HepG2 (cell line): ENCODE measurements around the gene GPR149. TPM values are rescaled to one million over a fixed set of nuclear protein-coding genes. Genes with fewer than 3 reads are reported as not detected.

Source experiments
- ATAC-seq: fragments of 200-7000 bp; cut with Tn5 transposase; 3 replicates; pipeline ENCODE4 v1.9.1; 2020; ENCODE audit warnings: mild to moderate bottlenecking, moderate library complexity
- BruUV-seq: library from RNA; stranded (reverse); fragments of 400-500 nt; replicated peaks from 2 replicates; lab custom pipeline; 2021; lab: Mats Ljungman, UMichigan
- CTCF ChIA-PET: fragments of 300-600 bp; formaldehyde crosslinking; extraction: SDS; loops from one replicate; lab custom pipeline; 2021; ENCODE audit warnings: low total read pairs, inconsistent platforms, low intra/inter-chr PET ratio; lab: Yijun Ruan, JAX
- POLR2A ChIA-PET: fragments of 350-600 bp; sonication (Branson Sonifier 250); formaldehyde crosslinking; loops from one replicate; lab custom pipeline; 2020; ENCODE audit warnings: antibody characterized with exemption, inconsistent platforms; lab: Yijun Ruan, JAX
- DNase-seq: peaks from one replicate; pipeline ENCODE4 v3.0.0-alpha.2; 2015; ENCODE audit warnings: low spot score
- FAIRE-seq: peaks from 3 replicates; lab custom pipeline; 2011; peaks lifted over from hg19 to GRCh38; lab: Jason Lieb, UNC
- H2AFZ ChIP-seq: one replicate; pipeline ENCODE4 v1.6.1; 2011; ENCODE audit warnings: low read length, inconsistent platforms
- H3K27ac ChIP-seq: fragments of 300-600 bp; 3 replicates; pipeline ENCODE4 v1.8.0; 2011; ENCODE audit warnings: mixed run types, mild to moderate bottlenecking, mixed read lengths, low read length, inconsistent platforms; ENCODE audit not compliant: insufficient read depth; ENCODE audit errors: extremely low read length
- H3K27me3 ChIP-seq, 2 experiments: fragments of 200-600 bp in 1 of 2; 2 replicates in 1 of 2; 3 replicates in 1 of 2; pipeline versions ENCODE4 v1.6.0 to v1.8.0; 2011; ENCODE audit warnings: low read length in 2 of 2, mild to moderate bottlenecking in 2 of 2, moderate library complexity in 2 of 2, inconsistent platforms in 1 of 2; ENCODE audit not compliant: insufficient read depth in 2 of 2, control insufficient read depth in 1 of 2
- H3K36me3 ChIP-seq, 2 experiments: fragments of 200-600 bp in 1 of 2; replicated peaks in 1 of 2; 2 replicates in 1 of 2; 3 replicates in 1 of 2; pipeline versions ENCODE4 v1.5.1 to v1.8.0; 2011; ENCODE audit warnings: low read length in 2 of 2, inconsistent platforms in 1 of 2; ENCODE audit not compliant: insufficient read depth in 2 of 2, control insufficient read depth in 1 of 2
- H3K4me1 ChIP-seq: 2 replicates; pipeline ENCODE4 v1.5.1; 2012; ENCODE audit warnings: low read length, inconsistent platforms; ENCODE audit not compliant: insufficient read depth
- H3K4me2 ChIP-seq: 2 replicates; pipeline ENCODE4 v1.6.0; 2011; ENCODE audit warnings: low read depth, low read length, inconsistent platforms
- H3K4me3 ChIP-seq, 3 experiments: fragments of 200-600 bp in 1 of 3; sonication (generic), shearing (Covaris generic) in 1 of 3; replicated peaks in 1 of 3; 2 replicates each; pipeline ENCODE4 v1.5.1; 2011 to 2016; ENCODE audit warnings: low read length in 3 of 3, inconsistent platforms in 2 of 3, low read depth in 2 of 3, mild to moderate bottlenecking in 2 of 3, control low read depth in 1 of 3, mixed read lengths in 1 of 3; ENCODE audit not compliant: insufficient read depth in 1 of 3
- H3K79me2 ChIP-seq: one replicate; pipeline ENCODE4 v1.6.1; 2011; ENCODE audit warnings: low read length, inconsistent platforms; ENCODE audit not compliant: insufficient read depth
- H3K9ac ChIP-seq: 2 replicates; pipeline ENCODE4 v1.6.0; 2011; ENCODE audit warnings: mild to moderate bottlenecking, low read depth, low read length, inconsistent platforms; ENCODE audit not compliant: insufficient read depth
- H3K9me3 ChIP-seq: 2 replicates; pipeline ENCODE4 v1.5.1; 2012; ENCODE audit warnings: mild to moderate bottlenecking, low read length
- H4K20me1 ChIP-seq: 2 replicates; pipeline ENCODE4 v1.6.0; 2011; ENCODE audit warnings: inconsistent platforms, mild to moderate bottlenecking, low read length, moderate library complexity; ENCODE audit not compliant: insufficient read depth
- JUN ChIP-seq: sonication (generic); formaldehyde crosslinking; IDR thresholded peaks from 2 replicates; pipeline ENCODE4 v1.4.0; 2020; ENCODE audit warnings: mild to moderate bottlenecking, missing genetic modification reagents
- MIXL1 ChIP-seq: IDR thresholded peaks from 2 replicates; pipeline ENCODE4 v1.6.1; 2016
- NFE2L1 ChIP-seq: sonication (generic); formaldehyde crosslinking; IDR thresholded peaks from 2 replicates; pipeline ENCODE4 v1.4.0; 2020; ENCODE audit warnings: missing genetic modification reagents, mild to moderate bottlenecking, borderline replicate concordance
- PCBP1 ChIP-seq: fragments of 200-400 bp; formaldehyde crosslinking; IDR thresholded peaks from 2 replicates; pipeline ENCODE4 v1.6.1; 2017; ENCODE audit warnings: mild to moderate bottlenecking, low read depth, low read length, borderline replicate concordance
- PHF20 ChIP-seq: sonication (generic); formaldehyde crosslinking; IDR thresholded peaks from 2 replicates; pipeline ENCODE4 v1.5.0; 2020; ENCODE audit warnings: mild to moderate bottlenecking, missing genetic modification reagents
- SMARCE1 ChIP-seq: fragments of 450-650 bp; IDR thresholded peaks from 2 replicates; pipeline ENCODE4 v1.6.1; 2017; ENCODE audit warnings: borderline replicate concordance
- ZBTB43 ChIP-seq: sonication (generic); formaldehyde crosslinking; conservative IDR thresholded peaks from 2 replicates; pipeline ENCODE4 v1.4.0; 2020; ENCODE audit warnings: missing genetic modification reagents
- ZFY ChIP-seq: sonication (generic); formaldehyde crosslinking; IDR thresholded peaks from 2 replicates; pipeline ENCODE4 v1.4.0; 2020; ENCODE audit warnings: missing genetic modification reagents
- ZKSCAN8 ChIP-seq: IDR thresholded peaks from 2 replicates; pipeline ENCODE4 v1.6.1; 2016; ENCODE audit warnings: borderline replicate concordance, missing genetic modification reagents, missing compliant biosample characterization
- ZNF282 ChIP-seq: fragments of 450-650 bp; IDR thresholded peaks from 2 replicates; pipeline ENCODE4 v1.6.1; 2018; ENCODE audit not compliant: partially characterized antibody
- ZNF335 ChIP-seq: sonication (generic); formaldehyde crosslinking; IDR thresholded peaks from 2 replicates; pipeline ENCODE4 v1.4.0; 2020; ENCODE audit warnings: missing genetic modification reagents
- ZNF337 ChIP-seq: sonication (generic); formaldehyde crosslinking; IDR thresholded peaks from 2 replicates; pipeline ENCODE4 v1.5.1; 2020; ENCODE audit warnings: missing genetic modification reagents, low read depth, mild to moderate bottlenecking, borderline replicate concordance
- WGBS: methylation state at CpG from one replicate; pipeline ENCODE4 v1.1.6; 2017; ENCODE audit warnings: low lambda C conversion rate; 5-methylcytosine and 5-hydroxymethylcytosine counted together
- in situ Hi-C: cut with HindIII; loops from 2 replicates; pipeline ENCODE4 v1.10.0; 2017; ENCODE audit warnings: low pct_unique_long_range_greater_than_20kb; ENCODE audit not compliant: extremely low pct_ligation_motif_present
- intact Hi-C: fragments of 100-400 bp; cut with micrococcal nuclease; formaldehyde crosslinking; loops from one replicate; pipeline ENCODE4 v1.10.0; 2022; ENCODE audit not compliant: unreplicated experiment
- polyA plus RNA-seq, 8 experiments: library from polyadenylated mRNA; depleted of rRNA in 3 of 8; stranded (reverse) in 7 of 8; unstranded in 1 of 8; fragments of >200 nt; fragmentation: Illumina TruSeq in 4 of 8; extraction: Trizol in 4 of 8; gene quantifications; 2 replicates each; pipeline versions ENCODE4 v1.2.1 to v1.2.3, GENCODE V29; 2011 to 2016; ENCODE audit warnings: low read depth in 4 of 8, missing spikeins in 1 of 8, mixed read lengths in 1 of 8; ENCODE audit not compliant: insufficient read depth in 1 of 8
- total RNA-seq, 5 experiments: library from RNA; depleted of rRNA; stranded (reverse); fragments of >200 nt; fragmentation: Illumina TruSeq; extraction: Trizol; gene quantifications; 2 replicates each; pipeline ENCODE4 v1.2.3, GENCODE V29; 2016; ENCODE audit warnings: low read depth in 1 of 5
- TF ChIP-seq, protein P1 (sequence below): sonication (generic); formaldehyde crosslinking; IDR thresholded peaks from 2 replicates; pipeline ENCODE4 v1.4.0; 2020; ENCODE audit warnings: missing genetic modification reagents

The GPR149 gene
- total and polyA plus RNA-seq, 2 of the 13 experiments (the other 11 are each of a cell fraction or from before 2014, with no cell fraction given) = not detected

DNA sequence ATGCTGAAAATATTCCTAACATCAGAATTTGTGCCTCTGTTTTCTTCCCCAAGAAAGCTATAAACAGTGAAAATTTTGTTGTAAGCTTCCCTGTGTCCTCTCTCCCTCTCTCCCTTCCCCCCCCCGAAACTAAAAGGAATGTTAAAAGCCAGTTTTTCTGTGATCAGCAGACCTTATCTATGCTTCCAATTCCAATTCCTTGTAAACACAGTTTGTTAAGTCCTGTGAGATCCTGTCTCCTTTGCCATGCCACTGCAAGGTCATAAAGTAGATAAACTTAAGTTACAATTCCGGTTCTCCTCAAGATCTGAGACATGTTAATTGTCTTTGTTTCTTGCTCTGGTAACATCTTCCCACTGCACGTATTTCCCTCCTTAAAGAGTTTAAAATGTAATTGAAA, 62.8 kb downstream of the GPR149 start:
- in situ Hi-C loops (no loop called here), intact Hi-C loops (no loop called here)
- DNase-seq = no peak
- Histone ChIP-seq H4K20me1 (no peaks in the 10 kb centered on the region), H3K9me3 (no peaks in the 10 kb centered on the region), H3K9ac (no peak overlapping the region), H3K79me2 (no peaks in the 10 kb centered on the region), H3K4me3 (no peak overlapping the region), H3K36me3 (no peaks in the 10 kb centered on the region), H3K4me1 (no peaks in the 10 kb centered on the region), H3K27ac (no peak overlapping the region), H3K27me3 (no peaks in the 10 kb centered on the region; a peak in 1 of 5 replicates), H2AFZ (no peak overlapping the region), H3K4me2 (no peak overlapping the region)
- 8% methylated on average over 3 of the region's 3 CpGs for WGBS
- POLR2A ChIA-PET = no interaction called here
- ATAC-seq = no peak
- FAIRE-seq = no peak
- CTCF ChIA-PET = no interaction called here
- BruUV-seq = no TSS peak
- no peak for TF ChIP-seq NFE2L1 (CRISPR knock-in tag)
- TF ChIP-seq ZFY (CRISPR knock-in tag) = no peak
- TF ChIP-seq ZBTB43 (CRISPR knock-in tag) = no peak
- TF ChIP-seq ZNF282 = no peak
- TF ChIP-seq PHF20 (CRISPR knock-in tag) = no peak
- no peak for TF ChIP-seq ZKSCAN8
- no peak for TF ChIP-seq JUN (CRISPR knock-in tag)
- TF ChIP-seq SMARCE1 = no peak
- TF ChIP-seq MIXL1 (CRISPR knock-in tag) = no peak
- TF ChIP-seq PCBP1 = no peak
- TF ChIP-seq, protein P1, sequence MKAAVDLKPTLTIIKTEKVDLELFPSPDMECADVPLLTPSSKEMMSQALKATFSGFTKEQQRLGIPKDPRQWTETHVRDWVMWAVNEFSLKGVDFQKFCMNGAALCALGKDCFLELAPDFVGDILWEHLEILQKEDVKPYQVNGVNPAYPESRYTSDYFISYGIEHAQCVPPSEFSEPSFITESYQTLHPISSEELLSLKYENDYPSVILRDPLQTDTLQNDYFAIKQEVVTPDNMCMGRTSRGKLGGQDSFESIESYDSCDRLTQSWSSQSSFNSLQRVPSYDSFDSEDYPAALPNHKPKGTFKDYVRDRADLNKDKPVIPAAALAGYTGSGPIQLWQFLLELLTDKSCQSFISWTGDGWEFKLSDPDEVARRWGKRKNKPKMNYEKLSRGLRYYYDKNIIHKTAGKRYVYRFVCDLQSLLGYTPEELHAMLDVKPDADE (CRISPR knock-in tag) = no peak
- no peak for TF ChIP-seq ZNF337 (CRISPR knock-in tag)
- TF ChIP-seq ZNF335 = no peak
